ENCODE results near the gene ACSM3. TPM values are rescaled to one million over a fixed set of nuclear protein-coding genes. Genes with fewer than 3 reads are reported as not detected.

The ACSM3 gene
- polyA plus RNA-seq, 1 of the 3 experiments (the other 2 are of a cell fraction) = 0.44 TPM

DNA sequence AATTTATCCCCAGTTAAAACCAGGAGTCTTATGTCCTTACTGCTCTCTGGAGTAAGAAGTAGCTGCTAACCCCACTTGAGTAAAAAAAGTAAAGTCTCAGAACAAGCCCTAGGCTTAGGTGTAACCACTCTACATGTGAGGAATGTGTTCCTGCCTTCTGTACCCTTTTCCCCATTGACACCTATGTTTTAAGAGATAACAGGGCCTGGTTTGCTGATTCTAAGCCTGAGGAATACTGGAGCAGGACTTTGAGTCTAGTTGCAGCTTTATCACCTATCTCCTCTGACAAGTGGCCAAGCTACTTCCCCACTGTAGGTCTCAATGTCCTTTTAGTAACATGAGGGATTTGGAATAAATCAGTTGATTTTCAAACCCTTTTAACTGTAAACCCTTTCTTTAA lies 82.7 kb downstream of the ACSM3 start (continued):
- TF ChIP-seq EP300 (IDR thresholded peaks at IDR 0.05; ENCODE audit: borderline replicate concordance in 1 of 2, low read depth in 1 of 2, low read length in 1 of 2) = no peak
- TF ChIP-seq, protein P1, sequence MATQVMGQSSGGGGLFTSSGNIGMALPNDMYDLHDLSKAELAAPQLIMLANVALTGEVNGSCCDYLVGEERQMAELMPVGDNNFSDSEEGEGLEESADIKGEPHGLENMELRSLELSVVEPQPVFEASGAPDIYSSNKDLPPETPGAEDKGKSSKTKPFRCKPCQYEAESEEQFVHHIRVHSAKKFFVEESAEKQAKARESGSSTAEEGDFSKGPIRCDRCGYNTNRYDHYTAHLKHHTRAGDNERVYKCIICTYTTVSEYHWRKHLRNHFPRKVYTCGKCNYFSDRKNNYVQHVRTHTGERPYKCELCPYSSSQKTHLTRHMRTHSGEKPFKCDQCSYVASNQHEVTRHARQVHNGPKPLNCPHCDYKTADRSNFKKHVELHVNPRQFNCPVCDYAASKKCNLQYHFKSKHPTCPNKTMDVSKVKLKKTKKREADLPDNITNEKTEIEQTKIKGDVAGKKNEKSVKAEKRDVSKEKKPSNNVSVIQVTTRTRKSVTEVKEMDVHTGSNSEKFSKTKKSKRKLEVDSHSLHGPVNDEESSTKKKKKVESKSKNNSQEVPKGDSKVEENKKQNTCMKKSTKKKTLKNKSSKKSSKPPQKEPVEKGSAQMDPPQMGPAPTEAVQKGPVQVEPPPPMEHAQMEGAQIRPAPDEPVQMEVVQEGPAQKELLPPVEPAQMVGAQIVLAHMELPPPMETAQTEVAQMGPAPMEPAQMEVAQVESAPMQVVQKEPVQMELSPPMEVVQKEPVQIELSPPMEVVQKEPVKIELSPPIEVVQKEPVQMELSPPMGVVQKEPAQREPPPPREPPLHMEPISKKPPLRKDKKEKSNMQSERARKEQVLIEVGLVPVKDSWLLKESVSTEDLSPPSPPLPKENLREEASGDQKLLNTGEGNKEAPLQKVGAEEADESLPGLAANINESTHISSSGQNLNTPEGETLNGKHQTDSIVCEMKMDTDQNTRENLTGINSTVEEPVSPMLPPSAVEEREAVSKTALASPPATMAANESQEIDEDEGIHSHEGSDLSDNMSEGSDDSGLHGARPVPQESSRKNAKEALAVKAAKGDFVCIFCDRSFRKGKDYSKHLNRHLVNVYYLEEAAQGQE (IDR thresholded peaks at IDR 0.05; ENCODE audit: low read depth, low read length) = no peak

Small RNAs within 50 kb of the gene (small RNA-seq; reads per million reads assigned to genes)
- gene RF00618 (0 reads per million in 7 experiments), gene RNU6-944P (0 to 2.4 (median 0) reads per million in 7 experiments)

Other genes with a start within 250 kb of the ACSM3 start
- not detected in 2 replicates for gene ACSM2B, start 187.6 kb upstream of the ACSM3 start, polyA plus RNA-seq (2012; rRNA removed)
- gene ACSM1, start 66.3 kb upstream of the ACSM3 start, polyA plus RNA-seq (2012; rRNA removed) = not detected in 2 replicates
- 20.0 and 24.8 TPM in 2 replicates for gene THUMPD1, start 22.2 kb upstream of the ACSM3 start, polyA plus RNA-seq (2012; rRNA removed)
- 9.1 and 13.6 TPM in 2 replicates for gene ERI2, start 42.5 kb downstream of the ACSM3 start, polyA plus RNA-seq (2012; rRNA removed)
- gene REXO5, start 42.5 kb downstream of the ACSM3 start, polyA plus RNA-seq (2012; rRNA removed) = 3.8 and 5.2 TPM in 2 replicates
- gene DCUN1D3, start 136.3 kb downstream of the ACSM3 start, polyA plus RNA-seq (2012; rRNA removed) = 4.7 and 6.2 TPM in 2 replicates
- gene LYRM1, start 136.8 kb downstream of the ACSM3 start, polyA plus RNA-seq (2012; rRNA removed) = 18.1 and 21.9 TPM in 2 replicates